Gastrocnemius medialis (tissue), 4 donors: ENCODE data around the gene HOXA7.

Experiments used
- POLR2A ChIP-seq, 2 donors: fragments of 450-650 bp; IDR thresholded peaks; one replicate each; pipeline ENCODE4 v1.6.1; 2017; ENCODE audit warnings: antibody characterized with exemption in 2 of 2, mild to moderate bottlenecking in 2 of 2, moderate library complexity in 2 of 2
- TF ChIP-seq, protein P1 (sequence below), 5 experiments: fragments of 450-650 bp in 3 of 5; fragments of 200-600 bp in 2 of 5; sonication (generic) in 2 of 5; IDR thresholded peaks in 4 of 5; conservative IDR thresholded peaks in 1 of 5; 1 replicate in 4 of 5; 2 replicates in 1 of 5; pipeline ENCODE4 v1.5.1; 2016 to 2019; ENCODE audit warnings: antibody characterized with exemption in 5 of 5, mild to moderate bottlenecking in 3 of 5, moderate library complexity in 3 of 5

DNA sequence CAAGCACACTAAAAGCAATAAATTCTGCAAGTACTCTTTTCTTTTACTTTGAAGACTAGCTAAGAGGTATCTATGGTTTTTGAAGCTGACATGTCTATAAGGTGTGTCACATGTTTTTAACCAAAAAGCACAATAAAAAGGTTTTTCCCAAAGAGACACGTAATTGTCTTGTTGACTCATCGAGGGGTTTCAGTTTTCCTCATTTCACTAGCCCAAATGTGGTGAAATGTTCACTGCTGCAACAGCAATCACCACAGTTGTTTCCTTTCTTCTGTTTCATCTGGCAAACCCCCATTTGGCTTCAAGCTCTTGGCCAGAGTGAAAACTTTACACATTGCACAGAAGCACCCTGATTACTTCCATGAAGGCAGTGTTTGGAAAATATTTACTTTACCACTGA, 22.1 kb downstream of the HOXA7 start:
- TF ChIP-seq, protein P1, sequence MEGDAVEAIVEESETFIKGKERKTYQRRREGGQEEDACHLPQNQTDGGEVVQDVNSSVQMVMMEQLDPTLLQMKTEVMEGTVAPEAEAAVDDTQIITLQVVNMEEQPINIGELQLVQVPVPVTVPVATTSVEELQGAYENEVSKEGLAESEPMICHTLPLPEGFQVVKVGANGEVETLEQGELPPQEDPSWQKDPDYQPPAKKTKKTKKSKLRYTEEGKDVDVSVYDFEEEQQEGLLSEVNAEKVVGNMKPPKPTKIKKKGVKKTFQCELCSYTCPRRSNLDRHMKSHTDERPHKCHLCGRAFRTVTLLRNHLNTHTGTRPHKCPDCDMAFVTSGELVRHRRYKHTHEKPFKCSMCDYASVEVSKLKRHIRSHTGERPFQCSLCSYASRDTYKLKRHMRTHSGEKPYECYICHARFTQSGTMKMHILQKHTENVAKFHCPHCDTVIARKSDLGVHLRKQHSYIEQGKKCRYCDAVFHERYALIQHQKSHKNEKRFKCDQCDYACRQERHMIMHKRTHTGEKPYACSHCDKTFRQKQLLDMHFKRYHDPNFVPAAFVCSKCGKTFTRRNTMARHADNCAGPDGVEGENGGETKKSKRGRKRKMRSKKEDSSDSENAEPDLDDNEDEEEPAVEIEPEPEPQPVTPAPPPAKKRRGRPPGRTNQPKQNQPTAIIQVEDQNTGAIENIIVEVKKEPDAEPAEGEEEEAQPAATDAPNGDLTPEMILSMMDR (IDR thresholded peaks at IDR 0.05 in 4 of 5, conservative IDR thresholded peaks at IDR 0.05 in 1 of 5) = no peak
- TF ChIP-seq POLR2A (IDR thresholded peaks at IDR 0.05) = no peak
